Right lobe of liver (tissue), 4 donors: ENCODE measurements around the gene NDUFA11.

Source experiments
- CTCF ChIP-seq, 4 donors: fragments of 200-600 bp in 3 of 4; fragments of 450-650 bp in 1 of 4; IDR thresholded peaks; one replicate each; pipeline versions ENCODE4 v1.5.1 to v1.8.0; 2016 to 2022; ENCODE audit warnings: antibody characterized with exemption in 4 of 4, mild to moderate bottlenecking in 2 of 4
- POLR2A ChIP-seq: fragments of 450-650 bp; IDR thresholded peaks from one replicate; pipeline ENCODE4 v1.6.1; 2017; ENCODE audit warnings: antibody characterized with exemption, mild to moderate bottlenecking
- donor health status: DM: no; HTN: no; CAD: no.
- donor health status: DM: no; HTN: no; CAD: no.
- donor health status: DM: no; HTN: yes; CAD: no.

- TF ChIP-seq CTCF (IDR thresholded peaks at IDR 0.05) (no peak), POLR2A (no peak)
Observed at GRCh38 chr19:5877882-5878281, 25.7 kb downstream of the NDUFA11 start.
